Stimulated activated CD8-positive, alpha-beta memory T cell treated with anti-CD3 and anti-CD28 coated beads, Interleukin-4, amount 100 ng/mL, for 24 hours (primary cell): ENCODE measurements around the gene FAM193B.
"Not testable (repeated sequence)": the region's sequence is repeated elsewhere in the genome, so short reads cannot be mapped to it uniquely, and the experiment has no call there.

Experiments used
- DNase-seq: peaks from one replicate; pipeline ENCODE4 v3.0.0-alpha.2; 2020; ENCODE audit warnings: low read depth

The FAM193B gene

GRCh38 chr5:177485753-177486152 lies 68.6 kb downstream of the FAM193B start:
- DNase-seq: not testable (repeated sequence)

- DNase-seq: no peak
Measured at GRCh38 chr5:177484902-177485549, 69.3 kb downstream of the FAM193B start.

GRCh38 chr5:177483994-177484901 lies 70.1 kb downstream of the FAM193B start:
- DNase-seq: no peak

- no peak for DNase-seq
Measured at GRCh38 chr5:177483042-177483441, 71.3 kb downstream of the FAM193B start.

- DNase-seq: no peak
Measured at GRCh38 chr5:177482359-177482795, 72.0 kb downstream of the FAM193B start.

GRCh38 chr5:177479774-177480173 lies 74.6 kb downstream of the FAM193B start:
- no peak for DNase-seq

GRCh38 chr5:177478711-177479646 lies 75.4 kb downstream of the FAM193B start:
- no peak for DNase-seq

GRCh38 chr5:177477701-177478477 lies 76.5 kb downstream of the FAM193B start:
- no peak for DNase-seq

GRCh38 chr5:177476531-177477233 lies 77.7 kb downstream of the FAM193B start:
- DNase-seq: no peak

- DNase-seq: no peak
Measured at GRCh38 chr5:177475563-177476427, 78.6 kb downstream of the FAM193B start.

- no peak for DNase-seq
Measured at GRCh38 chr5:177474846-177475562, 79.4 kb downstream of the FAM193B start.

GRCh38 chr5:177474002-177474476 lies 80.3 kb downstream of the FAM193B start:
- no peak for DNase-seq

- no peak for DNase-seq
Measured at GRCh38 chr5:177473443-177474001, 80.8 kb downstream of the FAM193B start, which contains the start of gene DBN1. Gene DBN1 (minus strand): TSS chr5:177473634. CDS start chr5:177473521, 113 bp downstream.

- DNase-seq: peak; percentile 75
Measured at GRCh38 chr5:177472460-177473442, 81.6 kb downstream of the FAM193B start.

- peak; percentile 57 for DNase-seq
Measured at GRCh38 chr5:177471610-177472356, 82.6 kb downstream of the FAM193B start.

GRCh38 chr5:177470759-177471536 lies 83.4 kb downstream of the FAM193B start:
- no peak for DNase-seq
